Gastroesophageal sphincter (tissue), 3 donors: Measurements from ENCODE around the gene THOC6.

Source experiments
- EP300 ChIP-seq: sonication (generic); formaldehyde crosslinking; IDR thresholded peaks from one replicate; pipeline ENCODE4 v1.6.1; 2017; ENCODE audit warnings: antibody characterized with exemption, mild to moderate bottlenecking
- TF ChIP-seq, protein P1 (sequence below), 4 experiments: fragments of 200-600 bp in 2 of 4; fragments of 450-650 bp in 2 of 4; sonication (generic) in 1 of 4; IDR thresholded peaks; one replicate each; pipeline ENCODE4 v1.5.1; 2017 to 2019; ENCODE audit warnings: antibody characterized with exemption in 4 of 4, mild to moderate bottlenecking in 2 of 4, moderate library complexity in 2 of 4

DNA sequence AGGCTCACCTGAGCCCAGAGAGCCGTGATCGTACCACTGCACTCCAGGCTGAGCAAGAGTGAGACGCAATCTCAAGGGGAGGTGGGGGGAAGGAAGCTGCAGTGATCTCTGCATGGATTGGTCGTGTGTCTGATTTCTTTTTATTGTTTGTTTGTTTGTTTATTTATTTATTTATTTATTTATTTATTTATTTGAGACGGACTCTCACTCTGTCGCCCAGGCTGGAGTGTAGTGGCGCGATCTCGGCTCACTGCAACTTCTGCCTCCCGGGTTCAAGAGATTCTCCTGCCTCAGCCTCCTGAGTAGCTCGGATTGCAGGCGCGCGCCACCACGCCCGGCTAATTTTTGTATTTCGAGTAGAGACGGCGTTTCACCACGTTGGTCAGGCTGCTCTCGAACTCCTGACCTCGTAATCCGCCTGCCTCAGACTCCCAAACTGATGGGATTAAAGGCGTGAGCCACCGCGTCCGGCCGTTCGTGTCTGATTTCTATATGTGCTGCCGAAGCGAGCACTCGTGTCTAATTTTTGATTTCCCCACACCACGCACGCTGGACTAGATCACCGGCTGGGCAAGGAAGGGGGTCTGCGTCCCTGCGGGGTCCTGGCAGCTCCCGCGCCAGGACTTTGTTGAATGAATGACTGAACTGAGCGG, 4.1 kb upstream of the THOC6 start:
- TF ChIP-seq, protein P1, sequence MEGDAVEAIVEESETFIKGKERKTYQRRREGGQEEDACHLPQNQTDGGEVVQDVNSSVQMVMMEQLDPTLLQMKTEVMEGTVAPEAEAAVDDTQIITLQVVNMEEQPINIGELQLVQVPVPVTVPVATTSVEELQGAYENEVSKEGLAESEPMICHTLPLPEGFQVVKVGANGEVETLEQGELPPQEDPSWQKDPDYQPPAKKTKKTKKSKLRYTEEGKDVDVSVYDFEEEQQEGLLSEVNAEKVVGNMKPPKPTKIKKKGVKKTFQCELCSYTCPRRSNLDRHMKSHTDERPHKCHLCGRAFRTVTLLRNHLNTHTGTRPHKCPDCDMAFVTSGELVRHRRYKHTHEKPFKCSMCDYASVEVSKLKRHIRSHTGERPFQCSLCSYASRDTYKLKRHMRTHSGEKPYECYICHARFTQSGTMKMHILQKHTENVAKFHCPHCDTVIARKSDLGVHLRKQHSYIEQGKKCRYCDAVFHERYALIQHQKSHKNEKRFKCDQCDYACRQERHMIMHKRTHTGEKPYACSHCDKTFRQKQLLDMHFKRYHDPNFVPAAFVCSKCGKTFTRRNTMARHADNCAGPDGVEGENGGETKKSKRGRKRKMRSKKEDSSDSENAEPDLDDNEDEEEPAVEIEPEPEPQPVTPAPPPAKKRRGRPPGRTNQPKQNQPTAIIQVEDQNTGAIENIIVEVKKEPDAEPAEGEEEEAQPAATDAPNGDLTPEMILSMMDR (IDR thresholded peaks at IDR 0.05): no peak
- no peak for TF ChIP-seq EP300
